LNCaP clone FGC (cell line): ENCODE results near the gene WWC1.

Source experiments
- DNase-seq: peaks from one replicate; pipeline ENCODE4 v3.0.0-alpha.2; 2011; ENCODE audit warnings: low read depth
- H3K4me3 ChIP-seq: 2 replicates; pipeline ENCODE4 v1.5.1; 2011; ENCODE audit warnings: mild to moderate bottlenecking, low read depth, low read length, control low read depth
- CTCF ChIP-seq: IDR thresholded peaks from 2 replicates; pipeline ENCODE4 v1.5.1; 2012; ENCODE audit warnings: mild to moderate bottlenecking; ENCODE audit not compliant: control insufficient read depth, insufficient read depth; ENCODE audit errors: extremely low read depth

WWC1 gene

GRCh38 chr5:168482361-168482760 lies 190.9 kb downstream of the WWC1 start:
- DNase-seq = no peak
- TF ChIP-seq CTCF = no peak
- H3K4me3 ChIP-seq = no peak overlapping the region

GRCh38 chr5:168486136-168486879 lies 194.9 kb downstream of the WWC1 start, which contains the start of gene RARS1:
Gene RARS1, plus strand, starts transcription at chr5:168486471. Its CDS starts 28 bp downstream, at chr5:168486499.
- H3K4me3 ChIP-seq = peak within 1 kb of the TSS; percentile 82
- TF ChIP-seq CTCF = peak; percentile 98
- peak; percentile 82 for DNase-seq

- no peak for DNase-seq
- H3K4me3 ChIP-seq = no peak overlapping the region
- no peak for TF ChIP-seq CTCF
Observed at GRCh38 chr5:168489059-168489458, 197.6 kb downstream of the WWC1 start.

GRCh38 chr5:168494057-168494555 lies 202.7 kb downstream of the WWC1 start:
- no peak overlapping the region for H3K4me3 ChIP-seq
- DNase-seq = no peak
- TF ChIP-seq CTCF = no peak

GRCh38 chr5:168502563-168503237 lies 211.3 kb downstream of the WWC1 start:
- TF ChIP-seq CTCF = no peak
- H3K4me3 ChIP-seq = no peak overlapping the region
- no peak for DNase-seq

- DNase-seq = no peak
- TF ChIP-seq CTCF = no peak
- H3K4me3 ChIP-seq = no peak overlapping the region
Observed at GRCh38 chr5:168513861-168514428, 222.5 kb downstream of the WWC1 start.
